Sigmoid colon (tissue), 4 donors: ENCODE measurements around the gene LRRC43.

ENCODE experiments used
- EP300 ChIP-seq, 4 donors: sonication (generic); formaldehyde crosslinking; IDR thresholded peaks; one replicate each; pipeline ENCODE4 v1.6.1; 2017; ENCODE audit warnings: antibody characterized with exemption in 4 of 4
- POLR2AphosphoS5 ChIP-seq, 4 donors: sonication (generic); formaldehyde crosslinking; IDR thresholded peaks; one replicate each; pipeline ENCODE4 v1.6.1; 2017; ENCODE audit warnings: antibody characterized with exemption in 4 of 4
- TF ChIP-seq, protein P1 (sequence below), 4 experiments: fragments of 450-650 bp in 3 of 4; fragments of 200-600 bp in 1 of 4; IDR thresholded peaks; one replicate each; pipeline ENCODE4 v1.5.1; 2016 to 2019; ENCODE audit warnings: antibody characterized with exemption in 4 of 4, mild to moderate bottlenecking in 3 of 4, moderate library complexity in 2 of 4

DNA sequence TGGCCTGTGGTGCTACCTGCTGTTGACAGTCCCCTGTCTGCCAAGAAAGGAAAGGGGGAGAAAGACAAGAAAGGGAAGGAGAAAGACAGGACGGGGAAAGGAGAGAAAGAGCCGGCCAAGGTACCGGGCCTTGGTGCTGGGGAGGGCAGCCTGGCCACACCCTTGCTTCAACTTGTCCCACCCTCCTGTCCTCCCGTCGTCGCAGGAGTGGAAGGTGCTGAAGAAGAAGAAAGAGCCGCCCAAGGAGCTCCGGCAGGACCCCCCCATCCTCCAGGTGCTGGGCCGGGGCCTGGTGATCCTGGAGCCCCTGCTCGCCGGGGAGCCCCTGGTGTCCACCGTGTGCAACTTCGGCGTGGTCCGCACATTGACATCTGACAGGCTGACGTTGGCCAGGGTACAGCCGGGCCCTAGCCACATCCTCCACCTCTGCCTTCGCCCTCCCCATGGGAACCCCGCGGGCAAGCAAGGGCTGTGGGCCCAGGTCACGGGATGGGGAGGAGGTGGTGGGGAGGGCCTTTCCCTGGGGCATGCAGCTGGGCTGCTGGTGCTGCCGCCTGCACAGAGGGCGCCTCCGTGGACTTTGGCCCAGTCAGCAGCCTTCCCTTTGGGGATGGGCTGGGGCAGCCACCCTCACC is 17.7 kb downstream of the LRRC43 start:
- TF ChIP-seq, protein P1, sequence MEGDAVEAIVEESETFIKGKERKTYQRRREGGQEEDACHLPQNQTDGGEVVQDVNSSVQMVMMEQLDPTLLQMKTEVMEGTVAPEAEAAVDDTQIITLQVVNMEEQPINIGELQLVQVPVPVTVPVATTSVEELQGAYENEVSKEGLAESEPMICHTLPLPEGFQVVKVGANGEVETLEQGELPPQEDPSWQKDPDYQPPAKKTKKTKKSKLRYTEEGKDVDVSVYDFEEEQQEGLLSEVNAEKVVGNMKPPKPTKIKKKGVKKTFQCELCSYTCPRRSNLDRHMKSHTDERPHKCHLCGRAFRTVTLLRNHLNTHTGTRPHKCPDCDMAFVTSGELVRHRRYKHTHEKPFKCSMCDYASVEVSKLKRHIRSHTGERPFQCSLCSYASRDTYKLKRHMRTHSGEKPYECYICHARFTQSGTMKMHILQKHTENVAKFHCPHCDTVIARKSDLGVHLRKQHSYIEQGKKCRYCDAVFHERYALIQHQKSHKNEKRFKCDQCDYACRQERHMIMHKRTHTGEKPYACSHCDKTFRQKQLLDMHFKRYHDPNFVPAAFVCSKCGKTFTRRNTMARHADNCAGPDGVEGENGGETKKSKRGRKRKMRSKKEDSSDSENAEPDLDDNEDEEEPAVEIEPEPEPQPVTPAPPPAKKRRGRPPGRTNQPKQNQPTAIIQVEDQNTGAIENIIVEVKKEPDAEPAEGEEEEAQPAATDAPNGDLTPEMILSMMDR (IDR thresholded peaks at IDR 0.05) = no peak
- TF ChIP-seq EP300 (IDR thresholded peaks at IDR 0.05) = no peak
- TF ChIP-seq POLR2AphosphoS5 (IDR thresholded peaks at IDR 0.05) = no peak
